ENCODE measurements around the gene CSNK2A2.
A peak's percentile ranks its signal among the peaks of the same experiment; 100 is the strongest.

The CSNK2A2 gene

GRCh38 chr16:58152246-58152868, 45.5 kb downstream of the CSNK2A2 start:
- Histone ChIP-seq H3K4me1 (ENCODE audit: insufficient read depth, low read length) (no peaks in the 10 kb centered on the region), H3K9me3 (ENCODE audit: low read length) (no peaks in the 10 kb centered on the region), H2AFZ (ENCODE audit: low read depth, low read length) (no peak overlapping the region), H3K36me3 (ENCODE audit: insufficient read depth, low read length) (no peaks in the 10 kb centered on the region), H3K4me3 (ENCODE audit: low read length) (no peak overlapping the region), H3K27me3 (ENCODE audit: insufficient read depth, low read length) (no peaks in the 10 kb centered on the region)

GRCh38 chr16:58148526-58148925, 49.4 kb downstream of the CSNK2A2 start:
- H2AFZ ChIP-seq (ENCODE audit: low read depth, low read length), result no peak overlapping the region
- no peaks in the 10 kb centered on the region for H3K36me3 ChIP-seq (ENCODE audit: insufficient read depth, low read length)
- no peaks in the 10 kb centered on the region for H3K27me3 ChIP-seq (ENCODE audit: insufficient read depth, low read length)
- H3K4me3 ChIP-seq (ENCODE audit: low read length), result no peak overlapping the region
- no peaks in the 10 kb centered on the region for H3K4me1 ChIP-seq (ENCODE audit: insufficient read depth, low read length)
- H3K9me3 ChIP-seq (ENCODE audit: low read length), result no peaks in the 10 kb centered on the region

DNA sequence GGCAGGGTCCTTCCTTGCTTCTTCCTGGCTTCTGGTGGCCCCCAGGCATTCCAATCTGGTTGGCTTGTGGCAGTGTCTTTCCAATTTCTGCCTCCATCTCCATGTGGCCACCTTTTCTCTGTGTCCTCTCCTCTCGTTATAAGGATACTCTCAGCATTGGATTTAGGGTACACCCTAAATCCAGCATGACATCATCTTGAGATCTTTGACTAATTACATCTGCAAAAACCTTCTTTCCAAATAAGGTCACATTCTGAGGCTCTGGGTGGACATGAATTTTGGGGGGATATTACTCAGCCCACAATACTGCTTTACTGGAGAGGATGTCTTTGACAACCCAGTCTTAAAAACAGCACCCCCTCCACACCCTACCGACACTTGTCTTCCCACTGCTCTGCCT, 49.8 kb downstream of the CSNK2A2 start:
- Histone ChIP-seq H3K36me3 (ENCODE audit: insufficient read depth, low read length) (no peaks in the 10 kb centered on the region), H3K4me1 (ENCODE audit: insufficient read depth, low read length) (no peaks in the 10 kb centered on the region), H3K27me3 (ENCODE audit: insufficient read depth, low read length) (no peaks in the 10 kb centered on the region), H3K9me3 (ENCODE audit: low read length) (no peaks in the 10 kb centered on the region), H2AFZ (ENCODE audit: low read depth, low read length) (no peak overlapping the region), H3K4me3 (ENCODE audit: low read length) (no peak overlapping the region)

DNA sequence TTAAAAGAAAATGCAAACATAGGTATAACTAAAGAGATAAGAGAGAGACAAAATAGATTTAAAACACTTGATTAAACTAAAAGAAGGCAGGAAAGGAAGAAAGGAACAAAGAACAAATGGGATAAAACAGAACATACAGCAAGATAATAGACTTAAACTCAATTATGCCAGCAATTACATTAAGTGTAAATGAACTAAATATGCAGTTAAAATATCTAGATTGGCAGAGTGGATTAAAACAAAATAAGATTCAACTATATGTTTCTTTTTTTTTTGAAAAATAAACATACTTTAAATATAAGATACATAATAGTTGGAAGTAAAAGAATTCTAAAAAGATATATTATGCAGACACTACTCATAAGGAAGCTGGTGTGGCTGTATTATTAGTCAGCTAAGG, 59.1 kb downstream of the CSNK2A2 start:
- peaks cover 12% of the 10 kb centered on the region for H3K4me1 ChIP-seq (ENCODE audit: insufficient read depth, low read length)
- peaks cover 9% of the 10 kb centered on the region for H3K9me3 ChIP-seq (ENCODE audit: low read length)
- H3K36me3 ChIP-seq (ENCODE audit: insufficient read depth, low read length), result no peaks in the 10 kb centered on the region
- H2AFZ ChIP-seq (ENCODE audit: low read depth, low read length), result no peak overlapping the region
- no peaks in the 10 kb centered on the region for H3K27me3 ChIP-seq (ENCODE audit: insufficient read depth, low read length)
- H3K4me3 ChIP-seq (ENCODE audit: low read length), result no peak overlapping the region

DNA sequence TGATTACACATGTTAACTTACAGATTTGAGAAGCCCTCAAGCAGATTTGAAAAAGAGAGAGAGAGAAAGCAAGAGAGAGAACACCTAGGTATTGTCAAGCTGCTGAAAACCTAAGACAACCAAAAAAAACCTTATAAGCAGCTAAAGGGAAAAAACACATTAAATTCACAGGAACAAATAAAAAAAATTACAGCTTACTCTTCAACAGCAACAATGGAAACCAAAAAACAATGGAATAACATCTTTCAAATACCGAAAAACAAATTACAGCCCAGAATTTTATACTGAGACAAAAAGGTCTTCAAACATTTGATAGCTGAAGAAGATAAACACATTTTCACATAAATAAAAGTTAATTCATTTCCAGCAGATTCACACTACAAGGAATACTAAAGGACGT, 60.3 kb downstream of the CSNK2A2 start:
- Histone ChIP-seq H3K4me3 (ENCODE audit: low read length) (no peak overlapping the region), H2AFZ (ENCODE audit: low read depth, low read length) (no peak overlapping the region), H3K27me3 (ENCODE audit: insufficient read depth, low read length) (no peaks in the 10 kb centered on the region), H3K4me1 (ENCODE audit: insufficient read depth, low read length) (peaks cover 8% of the 10 kb centered on the region), H3K36me3 (ENCODE audit: insufficient read depth, low read length) (no peaks in the 10 kb centered on the region), H3K9me3 (ENCODE audit: low read length) (peaks cover 9% of the 10 kb centered on the region)

- Histone ChIP-seq H3K4me3 (ENCODE audit: low read length) (peak within 1 kb of the TSS; percentile 96), H3K4me1 (ENCODE audit: insufficient read depth, low read length) (peaks cover 29% of the 10 kb centered on the region), H2AFZ (ENCODE audit: low read depth, low read length) (peak within 1 kb of the TSS; percentile 84), H3K27me3 (ENCODE audit: insufficient read depth, low read length) (no peaks in the 10 kb centered on the region), H3K9me3 (ENCODE audit: low read length) (no peaks in the 10 kb centered on the region), H3K36me3 (ENCODE audit: insufficient read depth, low read length) (peaks cover 5% of the 10 kb centered on the region)
Measured at GRCh38 chr16:58129097-58129936, 68.6 kb downstream of the CSNK2A2 start, which contains the start of gene CFAP20. Gene CFAP20, minus strand, starts transcription at chr16:58129381. Its CDS starts 266 bp downstream, at chr16:58129115.

DNA sequence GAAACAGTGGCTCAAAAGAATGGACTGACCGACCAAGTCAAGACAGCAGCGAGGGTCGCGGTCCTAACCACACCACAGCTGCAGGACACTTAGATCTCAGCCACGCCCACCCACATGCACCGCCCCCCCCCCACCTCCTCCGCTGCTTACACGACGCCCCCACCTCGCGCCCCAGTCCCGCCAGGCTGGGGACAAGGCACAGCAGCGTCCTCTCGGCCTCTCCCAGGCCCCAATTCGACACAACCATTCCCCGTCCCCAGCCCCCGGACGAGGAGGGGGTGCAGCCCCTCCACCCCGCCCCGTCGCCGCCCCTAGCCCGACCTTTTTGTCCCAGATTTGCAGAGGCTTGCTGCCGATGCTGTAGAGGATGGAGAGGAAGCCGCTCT, 69.2 kb downstream of the CSNK2A2 start:
- Histone ChIP-seq H3K4me3 (ENCODE audit: low read length) (peak overlapping the region; percentile 96), H3K9me3 (ENCODE audit: low read length) (no peaks in the 10 kb centered on the region), H3K4me1 (ENCODE audit: insufficient read depth, low read length) (peaks cover 33% of the 10 kb centered on the region)

DNA sequence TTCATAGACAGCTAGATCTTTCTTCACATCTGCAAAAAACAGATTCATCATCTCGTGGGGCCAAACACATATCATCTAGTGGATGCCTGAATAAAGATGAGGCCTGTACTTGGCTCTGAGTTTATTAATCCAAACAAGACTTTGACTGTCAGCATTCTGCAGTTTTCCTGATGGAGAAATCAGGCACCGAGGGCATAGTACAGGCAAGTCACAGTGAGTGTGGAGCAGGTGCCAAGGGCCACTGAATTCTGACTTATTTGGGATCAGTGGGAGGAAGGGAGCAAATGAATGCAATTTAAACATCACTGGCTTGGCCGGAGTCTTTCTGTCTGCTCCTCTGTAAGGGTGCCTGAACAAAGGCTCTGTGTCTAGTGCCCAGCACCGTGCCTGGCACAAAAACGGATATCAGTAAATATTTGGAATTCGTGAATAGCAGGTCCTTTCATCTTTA, 69.7 kb downstream of the CSNK2A2 start:
- H3K4me3 ChIP-seq (ENCODE audit: low read length), result peak overlapping the region; percentile 96
- H2AFZ ChIP-seq (ENCODE audit: low read depth, low read length), result no peak overlapping the region
- peaks cover 5% of the 10 kb centered on the region for H3K36me3 ChIP-seq (ENCODE audit: insufficient read depth, low read length)
- no peaks in the 10 kb centered on the region for H3K27me3 ChIP-seq (ENCODE audit: insufficient read depth, low read length)
- H3K9me3 ChIP-seq (ENCODE audit: low read length), result no peaks in the 10 kb centered on the region
- peaks cover 34% of the 10 kb centered on the region for H3K4me1 ChIP-seq (ENCODE audit: insufficient read depth, low read length)

More for the DNA sequence above, 69.2 kb downstream of the CSNK2A2 start:
- Histone ChIP-seq H3K27me3 (ENCODE audit: insufficient read depth, low read length) (no peaks in the 10 kb centered on the region), H2AFZ (ENCODE audit: low read depth, low read length) (no peak overlapping the region), H3K36me3 (ENCODE audit: insufficient read depth, low read length) (peaks cover 5% of the 10 kb centered on the region)

GRCh38 chr16:58127634-58128033, 70.3 kb downstream of the CSNK2A2 start:
- H3K27me3 ChIP-seq (ENCODE audit: insufficient read depth, low read length), result no peaks in the 10 kb centered on the region
- peaks cover 5% of the 10 kb centered on the region for H3K36me3 ChIP-seq (ENCODE audit: insufficient read depth, low read length)
- no peak overlapping the region for H2AFZ ChIP-seq (ENCODE audit: low read depth, low read length)
- H3K4me1 ChIP-seq (ENCODE audit: insufficient read depth, low read length), result peaks cover 36% of the 10 kb centered on the region
- no peaks in the 10 kb centered on the region for H3K9me3 ChIP-seq (ENCODE audit: low read length)
- H3K4me3 ChIP-seq (ENCODE audit: low read length), result peak overlapping the region; percentile 96

- Histone ChIP-seq H2AFZ (ENCODE audit: low read depth, low read length) (no peak overlapping the region), H3K36me3 (ENCODE audit: insufficient read depth, low read length) (peaks cover 5% of the 10 kb centered on the region), H3K27me3 (ENCODE audit: insufficient read depth, low read length) (no peaks in the 10 kb centered on the region), H3K4me1 (ENCODE audit: insufficient read depth, low read length) (peaks cover 40% of the 10 kb centered on the region), H3K9me3 (ENCODE audit: low read length) (no peaks in the 10 kb centered on the region), H3K4me3 (ENCODE audit: low read length) (peak overlapping the region; percentile 96)
Measured at GRCh38 chr16:58127033-58127556, 70.8 kb downstream of the CSNK2A2 start.

DNA sequence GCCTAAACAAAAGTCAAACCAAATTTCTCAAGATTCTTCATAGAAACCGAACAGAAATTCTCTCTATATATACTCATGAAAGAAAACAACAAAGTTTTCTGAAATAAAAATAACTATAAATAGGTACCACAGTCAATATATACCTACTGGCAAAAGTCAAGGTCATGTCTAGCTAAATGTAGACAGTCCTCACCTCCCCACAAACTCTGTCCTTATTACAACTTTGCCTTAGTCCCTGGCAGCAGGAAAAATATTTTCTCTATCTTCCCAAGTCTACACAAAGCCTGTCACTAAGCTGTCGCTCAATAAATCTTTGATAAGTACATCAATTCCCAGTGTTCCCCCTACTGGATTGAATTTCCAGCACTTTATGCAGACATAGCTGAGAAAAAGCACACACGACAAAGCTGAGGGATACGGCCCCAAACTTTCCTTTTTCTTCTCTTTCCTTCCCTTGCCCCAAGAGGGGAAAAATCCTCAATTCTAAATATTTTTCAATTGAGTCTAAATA, 71.4 kb downstream of the CSNK2A2 start:
- Histone ChIP-seq H2AFZ (ENCODE audit: low read depth, low read length) (no peak overlapping the region), H3K4me3 (ENCODE audit: low read length) (peak overlapping the region; percentile 96), H3K27me3 (ENCODE audit: insufficient read depth, low read length) (no peaks in the 10 kb centered on the region), H3K36me3 (ENCODE audit: insufficient read depth, low read length) (peaks cover 5% of the 10 kb centered on the region), H3K9me3 (ENCODE audit: low read length) (no peaks in the 10 kb centered on the region), H3K4me1 (ENCODE audit: insufficient read depth, low read length) (peaks cover 45% of the 10 kb centered on the region)

DNA sequence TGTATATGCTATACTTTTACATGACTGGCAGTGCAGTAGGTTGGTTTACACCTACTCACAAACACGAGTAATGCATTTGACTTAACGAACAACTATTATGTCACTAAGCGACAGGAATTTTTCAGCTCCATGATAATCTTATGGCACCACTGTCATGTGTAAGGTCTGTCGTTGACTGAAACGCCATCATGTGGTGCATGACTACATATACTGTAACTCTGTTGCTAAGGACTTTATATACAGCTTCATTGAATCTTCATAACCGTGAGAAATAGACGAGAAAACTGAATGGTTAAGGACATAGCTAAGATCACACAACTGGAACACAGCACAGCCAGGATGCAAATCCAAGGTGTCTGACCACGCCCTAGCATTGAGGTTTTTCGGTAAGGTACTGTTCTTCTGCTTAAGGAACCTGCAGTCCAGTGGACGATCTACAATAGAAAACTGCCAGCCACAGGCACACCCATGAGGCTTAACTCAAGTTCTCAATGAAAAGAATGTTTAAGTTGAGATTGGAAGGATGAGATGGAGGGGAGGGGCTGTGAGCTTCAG, 72.0 kb downstream of the CSNK2A2 start:
- Histone ChIP-seq H3K9me3 (ENCODE audit: low read length) (no peaks in the 10 kb centered on the region), H3K27me3 (ENCODE audit: insufficient read depth, low read length) (no peaks in the 10 kb centered on the region), H3K4me3 (ENCODE audit: low read length) (peak overlapping the region; percentile 96), H3K36me3 (ENCODE audit: insufficient read depth, low read length) (peaks cover 5% of the 10 kb centered on the region), H3K4me1 (ENCODE audit: insufficient read depth, low read length) (peaks cover 52% of the 10 kb centered on the region), H2AFZ (ENCODE audit: low read depth, low read length) (no peak overlapping the region)

DNA sequence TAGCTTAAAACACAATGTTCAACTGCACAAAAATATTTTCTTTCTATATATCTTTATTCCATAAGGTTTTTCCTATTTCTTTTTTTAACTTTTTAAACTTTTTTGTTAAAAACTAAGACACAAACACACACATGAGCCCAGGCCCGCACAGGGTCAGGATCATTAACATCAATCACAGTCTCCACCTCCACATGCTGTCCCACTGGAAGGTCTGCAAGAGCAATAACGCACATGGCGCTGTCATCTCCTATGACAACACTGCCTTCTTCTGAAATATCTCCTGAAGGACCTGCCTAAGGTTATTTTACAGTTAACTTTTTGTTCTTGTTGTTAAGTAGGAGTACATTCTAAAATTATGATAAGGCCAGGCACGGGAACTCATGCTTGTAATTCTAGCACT, 72.9 kb downstream of the CSNK2A2 start:
- Histone ChIP-seq H3K36me3 (ENCODE audit: insufficient read depth, low read length) (peaks cover 5% of the 10 kb centered on the region), H3K27me3 (ENCODE audit: insufficient read depth, low read length) (no peaks in the 10 kb centered on the region), H2AFZ (ENCODE audit: low read depth, low read length) (no peak overlapping the region), H3K4me1 (ENCODE audit: insufficient read depth, low read length) (peaks cover 60% of the 10 kb centered on the region), H3K9me3 (ENCODE audit: low read length) (no peaks in the 10 kb centered on the region), H3K4me3 (ENCODE audit: low read length) (no peak overlapping the region)
